Gastroesophageal sphincter (tissue), 4 donors: Measurements from ENCODE around the gene KIF2C. TPM values are rescaled to one million over a fixed set of nuclear protein-coding genes. Genes with fewer than 3 reads are reported as not detected.

Experiments used
- small RNA-seq, 4 donors: library from RNA; depleted of rRNA; stranded (forward); fragments of <200 nt; gene quantifications; one replicate each; pipeline ENCODE3, GENCODE V24; 2016
- total RNA-seq, 4 donors: library from RNA; depleted of rRNA; stranded (reverse); fragments of >200 nt; gene quantifications; one replicate each; pipeline ENCODE4 v1.1.0, GENCODE V29; 2016

The KIF2C gene
- total RNA-seq, 4 donors from 2014 or later, result 0.40 to 2.2 (median 0.72) TPM

Small RNA genes lying within 50 kb of the gene (small RNA-seq; reads per million reads assigned to genes)
- gene RNU5D-1 (1.3 to 3.2 (median 1.9) reads per million in 4 donors), gene RNU5F-1 (0 to 1.6 (median 0.41) reads per million in 4 donors), gene SNORD38A (358 to 558 (median 394) reads per million in 4 donors), gene SNORD38B (0 reads per million in 4 donors), gene SNORD46 (1,911 to 3,117 (median 2,341) reads per million in 4 donors), gene SNORD55 (0 reads per million in 4 donors)

Other genes starting within 250 kb of the KIF2C start
- 1 to 10 TPM; 3.9 to 8.3 (median 4.7) TPM for gene TMEM53, start 65.4 kb upstream of the KIF2C start, total RNA-seq
- 1 to 10 TPM in 2 of 4 donors, under 1 TPM in 2; 0.66 to 3.0 (median 1.3) TPM for gene ARMH1, start 65.1 kb upstream of the KIF2C start, total RNA-seq
- not detected for gene RNU5D-1, start 8.7 kb upstream of the KIF2C start, total RNA-seq
- 1,000 to 10,000 TPM; 1,157 to 3,010 (median 2,305) TPM for gene RPS8, start 35.7 kb downstream of the KIF2C start, total RNA-seq
- gene BEST4, start 48.3 kb downstream of the KIF2C start, total RNA-seq, result under 1 TPM in 2 of 4 donors, not detected in 2; 0.15 to 0.31 TPM
- gene PLK3, start 60.5 kb downstream of the KIF2C start, total RNA-seq, result 10 to 100 TPM in 3 of 4 donors, 1 to 10 TPM in 1; 9.4 to 31.2 (median 12.0) TPM
- gene DYNLT4, start 67.5 kb downstream of the KIF2C start, total RNA-seq, result 1 to 10 TPM in 1 of 4 donors, not detected in 3; 1.4 TPM
- gene BTBD19, start 68.7 kb downstream of the KIF2C start, total RNA-seq, result 10 to 100 TPM in 1 of 4 donors, 1 to 10 TPM in 2, under 1 TPM in 1; 0.22 to 12.1 (median 5.6) TPM
- 1 to 10 TPM in 2 of 4 donors, under 1 TPM in 2; 0.54 to 1.9 (median 1.1) TPM for gene PTCH2, start 103.4 kb downstream of the KIF2C start, total RNA-seq
- gene EIF2B3, start 246.8 kb downstream of the KIF2C start, total RNA-seq, result 10 to 100 TPM; 19.9 to 30.4 (median 24.0) TPM